Peyer's patch (tissue), 4 donors: ENCODE data around the gene KMO.

ENCODE experiments used
- POLR2A ChIP-seq, 2 donors: fragments of 450-650 bp; IDR thresholded peaks; one replicate each; pipeline ENCODE4 v1.5.1; 2017; ENCODE audit warnings: antibody characterized with exemption in 2 of 2, mild to moderate bottlenecking in 2 of 2, moderate library complexity in 2 of 2
- TF ChIP-seq, protein P1 (sequence below), 6 experiments: fragments of 450-650 bp in 4 of 6; fragments of 200-600 bp in 2 of 6; sonication (generic) in 1 of 6; IDR thresholded peaks; one replicate each; pipeline ENCODE4 v1.5.1; 2017 to 2019; ENCODE audit warnings: antibody characterized with exemption in 6 of 6, mild to moderate bottlenecking in 3 of 6, moderate library complexity in 1 of 6

- TF ChIP-seq, protein P1, sequence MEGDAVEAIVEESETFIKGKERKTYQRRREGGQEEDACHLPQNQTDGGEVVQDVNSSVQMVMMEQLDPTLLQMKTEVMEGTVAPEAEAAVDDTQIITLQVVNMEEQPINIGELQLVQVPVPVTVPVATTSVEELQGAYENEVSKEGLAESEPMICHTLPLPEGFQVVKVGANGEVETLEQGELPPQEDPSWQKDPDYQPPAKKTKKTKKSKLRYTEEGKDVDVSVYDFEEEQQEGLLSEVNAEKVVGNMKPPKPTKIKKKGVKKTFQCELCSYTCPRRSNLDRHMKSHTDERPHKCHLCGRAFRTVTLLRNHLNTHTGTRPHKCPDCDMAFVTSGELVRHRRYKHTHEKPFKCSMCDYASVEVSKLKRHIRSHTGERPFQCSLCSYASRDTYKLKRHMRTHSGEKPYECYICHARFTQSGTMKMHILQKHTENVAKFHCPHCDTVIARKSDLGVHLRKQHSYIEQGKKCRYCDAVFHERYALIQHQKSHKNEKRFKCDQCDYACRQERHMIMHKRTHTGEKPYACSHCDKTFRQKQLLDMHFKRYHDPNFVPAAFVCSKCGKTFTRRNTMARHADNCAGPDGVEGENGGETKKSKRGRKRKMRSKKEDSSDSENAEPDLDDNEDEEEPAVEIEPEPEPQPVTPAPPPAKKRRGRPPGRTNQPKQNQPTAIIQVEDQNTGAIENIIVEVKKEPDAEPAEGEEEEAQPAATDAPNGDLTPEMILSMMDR (IDR thresholded peaks at IDR 0.05): no peak
- TF ChIP-seq POLR2A (IDR thresholded peaks at IDR 0.05): no peak
Measured at GRCh38 chr1:241642593-241642944, 110.4 kb downstream of the KMO start.
